Measurements from ENCODE around the gene AGBL5. TPM values are rescaled to one million over a fixed set of nuclear protein-coding genes. Genes with fewer than 3 reads are reported as not detected.

Gene AGBL5
- total and polyA plus RNA-seq, 12 donors: 4.2 to 16.8 (median 10.4) TPM

GRCh38 chr2:27054721-27055120 is 3.3 kb downstream of the AGBL5 start:
- DNase-seq (no peak), ATAC-seq (no peak)
- H3K4me1 ChIP-seq: peaks cover 2 to 20% (median 13%) of the 10 kb centered on the region in 9 donors
- H3K27ac ChIP-seq: no peak overlapping the region
- H3K4me3 ChIP-seq: no peak overlapping the region
- 94 to 95% methylated on average over 11 of the region's 11 CpGs for WGBS, 2 donors
- intact Hi-C loops (cut with DNase I): loop anchor here in 2 of 10 donors (5.0 kb wide), 1 partner anchor 33 kb away; the partner anchor contains the start of gene KHK (in 2 of the 2)
- TF ChIP-seq, protein P1, sequence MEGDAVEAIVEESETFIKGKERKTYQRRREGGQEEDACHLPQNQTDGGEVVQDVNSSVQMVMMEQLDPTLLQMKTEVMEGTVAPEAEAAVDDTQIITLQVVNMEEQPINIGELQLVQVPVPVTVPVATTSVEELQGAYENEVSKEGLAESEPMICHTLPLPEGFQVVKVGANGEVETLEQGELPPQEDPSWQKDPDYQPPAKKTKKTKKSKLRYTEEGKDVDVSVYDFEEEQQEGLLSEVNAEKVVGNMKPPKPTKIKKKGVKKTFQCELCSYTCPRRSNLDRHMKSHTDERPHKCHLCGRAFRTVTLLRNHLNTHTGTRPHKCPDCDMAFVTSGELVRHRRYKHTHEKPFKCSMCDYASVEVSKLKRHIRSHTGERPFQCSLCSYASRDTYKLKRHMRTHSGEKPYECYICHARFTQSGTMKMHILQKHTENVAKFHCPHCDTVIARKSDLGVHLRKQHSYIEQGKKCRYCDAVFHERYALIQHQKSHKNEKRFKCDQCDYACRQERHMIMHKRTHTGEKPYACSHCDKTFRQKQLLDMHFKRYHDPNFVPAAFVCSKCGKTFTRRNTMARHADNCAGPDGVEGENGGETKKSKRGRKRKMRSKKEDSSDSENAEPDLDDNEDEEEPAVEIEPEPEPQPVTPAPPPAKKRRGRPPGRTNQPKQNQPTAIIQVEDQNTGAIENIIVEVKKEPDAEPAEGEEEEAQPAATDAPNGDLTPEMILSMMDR (IDR thresholded peaks at IDR 0.05): no peak
- no peaks in the 10 kb centered on the region for H3K27me3 ChIP-seq
- H3K9me3 ChIP-seq: no peaks in the 10 kb centered on the region
- H3K36me3 ChIP-seq: peaks cover 0 to 68% (median 31%) of the 10 kb centered on the region in 9 donors

DNA sequence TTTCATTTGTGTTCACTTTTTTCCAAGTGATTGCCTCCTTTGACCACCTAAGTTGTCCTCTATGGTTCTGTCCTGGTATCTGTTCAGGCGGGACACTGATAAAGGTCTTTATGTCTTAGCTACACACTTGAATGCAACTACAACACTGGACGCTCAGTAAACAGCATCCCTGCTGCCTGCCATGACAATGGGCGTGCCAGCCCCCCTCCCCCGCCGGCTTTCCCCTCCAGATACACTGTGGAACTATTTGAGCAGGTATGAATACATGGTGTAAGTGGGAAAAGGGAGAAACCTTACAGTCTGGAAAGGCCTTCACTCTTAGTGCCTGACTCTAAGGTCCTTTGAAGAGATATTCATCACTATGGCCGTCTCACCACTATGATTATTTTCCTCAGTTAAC is 5.7 kb downstream of the AGBL5 start:
- ATAC-seq (no peak), DNase-seq (no peak)
- Histone ChIP-seq H3K9me3 (no peaks in the 10 kb centered on the region), H3K36me3 (peaks cover 0 to 85% (median 33%) of the 10 kb centered on the region in 9 donors), H3K4me3 (no peak overlapping the region), H3K27ac (no peak overlapping the region), H3K27me3 (no peaks in the 10 kb centered on the region), H3K4me1 (peaks cover 0 to 13% (median 4%) of the 10 kb centered on the region in 9 donors)
- WGBS, 2 donors: 93 to 94% methylated on average over 6 of the region's 6 CpGs
- TF ChIP-seq, protein P1 (IDR thresholded peaks at IDR 0.05): no peak
- intact Hi-C loops (cut with DNase I): no loop called here

GRCh38 chr2:27058210-27058609 is 6.7 kb downstream of the AGBL5 start:
- Histone ChIP-seq H3K4me1 (peaks cover 0 to 12% (median 0%) of the 10 kb centered on the region in 9 donors), H3K36me3 (peaks cover 0 to 93% (median 33%) of the 10 kb centered on the region in 9 donors)

GRCh38 chr2:27059141-27059820 is 7.8 kb downstream of the AGBL5 start:
- peak overlapping the region in 2 of 10 donors; percentile 13 to 31 for H3K27ac ChIP-seq
- DNase-seq: no peak
- H3K4me3 ChIP-seq: no peak overlapping the region
- H3K9me3 ChIP-seq: no peaks in the 10 kb centered on the region
- WGBS, 2 donors: 67 to 75% methylated on average over 15 of the region's 15 CpGs
- TF ChIP-seq, protein P1 (IDR thresholded peaks at IDR 0.05): no peak
- intact Hi-C loops (cut with DNase I): no loop called here
- H3K4me1 ChIP-seq: peaks cover 0 to 18% (median 4%) of the 10 kb centered on the region in 9 donors
- no peaks in the 10 kb centered on the region for H3K27me3 ChIP-seq
- H3K36me3 ChIP-seq: peaks cover 0 to 82% (median 29%) of the 10 kb centered on the region in 9 donors
- ATAC-seq: peak; percentile 11 to 44 (median 37)

More at GRCh38 chr2:27058210-27058609, 6.7 kb downstream of the AGBL5 start:
- intact Hi-C loops (cut with DNase I): no loop called here
- TF ChIP-seq, protein P1 (IDR thresholded peaks at IDR 0.05): no peak
- Histone ChIP-seq H3K27me3 (no peaks in the 10 kb centered on the region), H3K4me3 (no peak overlapping the region), H3K9me3 (no peaks in the 10 kb centered on the region), H3K27ac (no peak overlapping the region)
- DNase-seq: no peak
- ATAC-seq: no peak
- WGBS, 2 donors: 93 to 94% methylated on average over 10 of the region's 10 CpGs

Measured in heart right ventricle (tissue), 16 donors.